Spleen (tissue), 7 donors: ENCODE data around the gene ACBD6.

Experiments used
- CTCF ChIP-seq, 11 experiments: fragments of 200-600 bp in 7 of 11; fragments of 450-650 bp in 4 of 11; sonication (generic) in 4 of 11; IDR thresholded peaks in 8 of 11; conservative IDR thresholded peaks in 3 of 11; 1 replicate in 7 of 11; 2 replicates in 4 of 11; pipeline versions ENCODE4 v1.4.0 to v1.8.0; 2016 to 2021; ENCODE audit warnings: antibody characterized with exemption in 11 of 11, inconsistent platforms in 4 of 11, mild to moderate bottlenecking in 1 of 11
- POLR2A ChIP-seq, 3 donors: fragments of 450-650 bp; IDR thresholded peaks; one replicate each; pipeline ENCODE4 v1.5.1; 2017; ENCODE audit warnings: antibody characterized with exemption in 3 of 3, mild to moderate bottlenecking in 1 of 3
- POLR2AphosphoS5 ChIP-seq, 3 donors: sonication (generic); formaldehyde crosslinking; IDR thresholded peaks; one replicate each; pipeline ENCODE4 v1.5.1; 2017; ENCODE audit warnings: antibody characterized with exemption in 3 of 3
- donor health status: DM: no; HTN: no; CAD: no; lungs with moderate emphysema.
- donor health status: DM: no; HTN: no; CAD: no.
- donor health status: DM: no; HTN: no; CAD: no.

GRCh38 chr1:180278596-180279395 lies 223.6 kb downstream of the ACBD6 start:
- TF ChIP-seq CTCF (IDR thresholded peaks at IDR 0.05 in 8 of 11, conservative IDR thresholded peaks at IDR 0.05 in 3 of 11) (no peak), POLR2A (IDR thresholded peaks at IDR 0.05) (no peak), POLR2AphosphoS5 (IDR thresholded peaks at IDR 0.05) (no peak)
